GM18519 (cell line): ENCODE data around the gene LOXHD1.

Experiments used
- ATAC-seq: cut with Tn5 transposase; IDR thresholded peaks from one replicate; pipeline ENCODE4 v1.9.1; 2021; ENCODE audit warnings: mild to moderate bottlenecking, moderate library complexity; ENCODE audit not compliant: unreplicated experiment, low FRiP score

LOXHD1 gene

DNA sequence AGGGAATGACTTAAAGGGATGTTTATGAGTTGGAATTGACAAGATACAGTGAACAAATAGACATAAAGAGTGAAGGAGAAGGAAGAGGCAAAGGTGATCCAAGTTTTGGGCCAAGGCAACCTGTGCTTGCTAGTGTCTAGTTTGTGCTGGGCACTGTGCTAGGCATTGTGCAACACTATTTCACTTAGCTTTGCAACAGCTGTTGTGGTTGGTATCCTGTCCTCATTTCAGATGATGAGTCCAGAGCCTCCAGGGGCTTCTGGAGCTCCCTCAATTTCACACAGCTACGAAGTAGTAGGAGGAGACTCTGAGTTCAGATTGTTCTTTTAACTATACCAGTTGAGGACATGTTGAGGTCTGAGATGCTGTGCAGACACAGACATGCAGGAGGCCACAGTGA lies 18.1 kb upstream of the LOXHD1 start:
- ATAC-seq, result no peak

DNA sequence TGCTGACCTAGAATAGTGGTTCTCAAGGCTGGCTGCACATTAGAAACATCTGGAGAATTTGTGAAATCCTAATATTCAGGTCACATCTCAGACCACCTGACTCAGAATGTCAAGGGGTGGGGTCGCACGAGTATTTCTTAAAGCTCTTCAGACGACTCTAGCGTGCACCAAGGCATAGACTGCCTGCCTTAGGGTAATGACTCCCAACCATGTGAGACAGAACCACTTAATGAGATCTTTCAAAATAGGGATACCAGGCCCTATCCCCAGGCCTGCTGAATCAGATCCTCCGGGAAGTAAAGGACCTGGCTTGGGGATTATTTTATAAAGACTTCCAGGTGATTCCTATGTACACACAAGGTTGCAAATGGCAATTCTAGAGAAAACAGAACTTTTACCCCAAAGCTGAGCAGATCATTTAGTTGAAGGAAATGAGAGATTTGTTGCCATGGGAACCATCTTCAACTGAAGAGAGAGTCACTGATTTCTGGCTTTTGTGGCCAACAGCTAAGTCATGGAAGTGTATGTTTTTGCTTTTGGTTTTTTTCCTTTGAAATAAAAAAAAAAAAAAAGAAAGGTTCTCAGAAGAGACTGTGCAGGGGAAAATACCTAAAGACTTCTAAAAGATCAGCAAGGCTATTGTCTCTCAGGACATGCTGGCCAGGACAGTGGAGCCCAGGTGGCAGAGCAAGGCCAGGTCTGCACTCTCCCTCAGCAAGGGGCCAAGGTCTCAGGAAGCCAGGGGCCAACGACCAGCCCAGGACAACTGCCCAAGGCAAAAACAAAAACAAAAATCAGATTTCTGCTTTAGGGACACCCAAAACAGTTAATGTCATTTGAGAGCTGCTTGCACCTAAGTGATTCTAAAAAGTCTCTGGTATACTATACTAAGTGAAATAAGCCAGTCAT lies 15.3 kb upstream of the LOXHD1 start:
- ATAC-seq, result no peak

DNA sequence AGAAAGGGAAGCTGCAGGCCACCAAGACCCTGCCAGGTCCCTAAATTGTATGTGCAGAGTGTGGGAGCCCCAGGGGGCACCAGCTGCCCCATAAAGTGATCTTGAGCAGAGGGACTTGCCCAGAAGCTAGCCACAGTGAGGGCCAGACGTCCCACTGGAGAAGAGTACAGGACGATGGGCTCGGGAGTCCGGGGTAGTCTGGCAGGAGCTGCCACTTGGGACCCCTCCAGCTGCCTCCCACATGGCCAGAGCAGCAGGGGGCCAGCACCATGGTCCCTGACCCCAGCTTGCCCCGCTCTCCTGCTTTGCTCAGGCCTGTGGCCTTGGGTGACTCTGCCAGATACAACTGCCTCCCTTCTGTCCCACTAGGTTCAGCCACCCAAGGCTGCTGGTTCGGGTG lies 11.7 kb upstream of the LOXHD1 start:
- ATAC-seq, result no peak

DNA sequence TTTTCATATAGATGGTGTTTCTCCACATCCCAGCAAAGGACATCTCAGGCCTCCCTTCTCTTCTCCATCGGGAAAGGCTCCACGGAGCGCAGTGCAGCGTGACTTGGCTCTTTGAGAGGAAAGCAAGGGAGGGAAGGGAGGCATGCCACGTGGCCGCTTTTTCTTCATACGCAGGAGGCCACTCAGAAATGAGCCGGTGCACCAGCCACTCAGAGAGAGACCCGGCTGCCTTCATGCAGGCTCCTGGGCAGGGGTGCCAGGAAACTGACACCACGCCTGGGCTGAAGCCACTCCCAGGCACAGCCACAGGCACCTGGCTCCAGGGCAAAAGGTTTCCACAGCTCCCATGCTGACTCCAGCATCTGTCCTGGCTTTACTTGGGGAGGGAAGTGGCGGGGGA lies 11.1 kb upstream of the LOXHD1 start:
- ATAC-seq, result no peak

DNA sequence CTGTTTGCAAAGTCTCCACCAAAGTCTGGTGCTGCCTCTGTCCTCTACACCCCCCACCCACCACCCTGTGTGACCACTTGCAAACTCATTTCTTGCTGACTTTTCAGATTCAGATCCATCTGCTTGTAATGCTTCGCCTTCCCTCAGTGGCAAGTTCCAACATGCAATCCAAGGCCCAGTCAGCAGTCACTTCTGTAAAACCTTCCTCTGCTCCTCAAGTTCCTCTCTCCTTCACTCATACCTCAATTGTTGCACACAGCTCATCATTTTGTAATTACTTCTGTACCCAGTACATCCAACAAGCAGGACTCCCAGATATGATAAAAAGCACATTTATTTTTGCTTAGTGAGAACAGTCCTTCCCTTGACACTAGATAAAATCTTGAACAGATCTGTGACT lies 6.5 kb upstream of the LOXHD1 start:
- no peak for ATAC-seq

DNA sequence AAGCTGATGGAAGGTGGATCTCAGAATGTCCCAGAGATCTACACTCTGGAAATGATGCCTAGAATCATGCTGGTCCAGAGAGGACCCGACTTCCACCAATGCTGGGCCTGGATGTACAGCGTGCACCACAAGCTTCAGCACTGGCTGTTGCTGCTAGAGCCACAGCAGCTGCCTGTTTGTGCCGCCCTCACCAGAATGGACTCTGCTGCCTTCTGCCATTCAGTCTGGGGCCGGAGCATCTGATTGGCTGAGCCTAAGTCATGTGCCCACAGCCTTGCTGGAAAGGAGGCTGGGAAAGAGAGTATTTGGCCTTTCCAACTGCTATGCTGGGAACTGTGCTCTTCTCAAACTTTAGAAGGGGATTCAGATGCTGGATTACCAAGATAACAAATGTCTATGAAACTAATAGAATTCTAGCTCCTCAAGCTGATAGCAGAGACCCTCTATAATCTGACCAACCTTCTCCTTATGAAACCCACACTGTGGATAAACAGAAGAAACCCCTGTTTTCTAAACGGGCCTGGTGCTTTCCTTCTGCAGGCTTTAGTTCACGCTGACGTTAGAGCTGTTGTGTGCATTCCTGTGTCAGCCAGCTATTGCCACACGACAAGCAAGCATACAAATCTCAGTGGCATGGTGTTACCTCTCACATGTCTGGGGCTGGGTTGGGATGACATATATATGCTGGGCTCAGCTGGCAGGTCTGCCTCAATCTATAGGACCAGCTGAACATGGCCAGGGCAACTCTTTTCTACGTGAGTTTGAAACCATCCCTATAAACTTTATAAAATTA lies 4.1 kb upstream of the LOXHD1 start:
- no peak for ATAC-seq

DNA sequence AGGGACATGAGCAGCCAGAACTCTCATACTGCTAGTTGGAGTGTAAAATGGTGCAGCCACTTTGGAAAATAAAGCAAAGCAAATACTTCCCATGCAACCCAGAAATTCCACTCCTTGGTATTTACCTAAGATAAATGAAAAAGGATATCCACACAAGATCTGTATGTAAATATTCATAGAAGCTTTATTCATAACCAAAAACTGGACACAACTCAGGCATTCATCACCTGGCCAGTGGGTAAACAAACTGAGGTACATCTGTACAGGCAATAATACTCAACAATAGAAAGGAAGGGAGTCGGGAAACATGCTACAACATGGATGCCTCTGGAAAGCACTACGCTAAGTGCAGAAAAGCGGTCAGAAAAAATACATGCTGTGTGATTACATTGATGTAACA lies 2.5 kb upstream of the LOXHD1 start:
- ATAC-seq, result no peak

DNA sequence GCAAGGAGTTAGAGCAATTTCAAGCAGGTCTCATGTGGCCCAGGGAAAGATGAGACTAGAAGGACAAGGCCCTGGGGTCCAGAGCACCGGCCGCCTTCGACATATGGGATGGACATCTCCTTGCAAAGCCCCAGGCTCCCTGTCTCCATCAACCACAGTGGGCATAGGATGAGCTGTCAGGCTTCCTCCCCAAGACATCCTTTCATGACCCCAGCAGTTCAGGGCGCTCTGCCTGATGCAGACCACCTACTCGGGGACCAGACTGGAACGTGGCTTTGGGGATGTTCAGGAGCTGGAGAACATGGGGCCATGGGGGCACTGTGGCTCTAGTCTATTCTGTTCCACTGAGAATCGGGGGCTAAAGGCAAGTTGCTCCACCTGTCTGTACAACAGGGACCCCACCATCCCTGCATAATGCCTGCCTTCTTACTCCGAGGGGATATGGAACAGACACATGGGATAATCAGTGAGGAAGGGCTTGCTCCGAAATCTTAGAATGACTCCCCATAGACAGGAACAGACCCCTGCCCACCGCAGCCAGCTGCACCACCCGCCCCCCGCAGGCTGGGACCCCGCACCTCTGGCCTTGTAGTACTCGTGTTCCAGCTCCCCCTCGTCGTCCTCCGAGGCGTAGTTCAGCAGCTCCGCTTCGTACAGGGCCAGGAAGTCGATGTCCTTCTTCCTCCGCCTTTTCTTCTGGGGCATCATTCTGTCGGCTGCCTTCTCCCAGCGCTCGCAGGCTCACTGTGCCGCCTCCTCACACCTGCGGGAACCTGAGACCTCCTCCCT lies 500 bp downstream of the LOXHD1 start:
- ATAC-seq, result no peak

DNA sequence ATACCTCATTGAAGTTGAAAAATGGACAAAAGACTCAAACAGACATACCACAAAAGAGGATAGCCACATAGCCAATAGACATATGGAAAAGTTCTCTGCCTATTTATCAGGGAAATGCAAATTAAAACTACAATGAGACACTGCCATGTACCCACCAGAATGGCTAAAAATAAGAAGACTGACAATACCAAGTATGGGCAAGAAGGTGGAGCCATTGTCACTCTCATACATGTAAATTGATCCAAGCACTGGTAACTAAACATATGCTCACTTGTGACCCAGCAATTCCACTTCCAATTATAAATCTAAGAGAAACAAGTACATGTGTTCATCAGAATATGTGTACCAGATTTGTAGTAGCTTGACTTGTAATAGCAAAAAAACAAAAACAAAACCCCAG lies 4.6 kb downstream of the LOXHD1 start:
- no peak for ATAC-seq

DNA sequence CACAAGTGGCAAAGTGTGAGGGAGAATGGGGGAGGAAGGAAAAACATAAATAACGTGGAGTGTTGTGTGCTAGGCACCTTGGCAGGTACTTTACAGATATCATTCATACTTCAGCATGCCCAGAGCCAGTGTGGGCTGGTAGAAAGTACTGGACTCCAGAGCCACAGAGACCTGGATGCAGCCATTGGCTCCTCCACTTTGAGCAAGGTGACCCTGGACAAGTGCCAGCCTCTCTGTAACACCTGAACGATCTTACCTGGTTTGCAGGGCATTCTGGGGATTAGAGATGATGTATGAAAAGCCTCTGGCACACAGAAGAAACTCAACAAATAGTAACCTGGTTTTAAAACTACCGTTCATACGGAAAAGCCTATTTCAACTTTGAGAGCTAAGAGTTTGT lies 6.3 kb downstream of the LOXHD1 start:
- no peak for ATAC-seq

DNA sequence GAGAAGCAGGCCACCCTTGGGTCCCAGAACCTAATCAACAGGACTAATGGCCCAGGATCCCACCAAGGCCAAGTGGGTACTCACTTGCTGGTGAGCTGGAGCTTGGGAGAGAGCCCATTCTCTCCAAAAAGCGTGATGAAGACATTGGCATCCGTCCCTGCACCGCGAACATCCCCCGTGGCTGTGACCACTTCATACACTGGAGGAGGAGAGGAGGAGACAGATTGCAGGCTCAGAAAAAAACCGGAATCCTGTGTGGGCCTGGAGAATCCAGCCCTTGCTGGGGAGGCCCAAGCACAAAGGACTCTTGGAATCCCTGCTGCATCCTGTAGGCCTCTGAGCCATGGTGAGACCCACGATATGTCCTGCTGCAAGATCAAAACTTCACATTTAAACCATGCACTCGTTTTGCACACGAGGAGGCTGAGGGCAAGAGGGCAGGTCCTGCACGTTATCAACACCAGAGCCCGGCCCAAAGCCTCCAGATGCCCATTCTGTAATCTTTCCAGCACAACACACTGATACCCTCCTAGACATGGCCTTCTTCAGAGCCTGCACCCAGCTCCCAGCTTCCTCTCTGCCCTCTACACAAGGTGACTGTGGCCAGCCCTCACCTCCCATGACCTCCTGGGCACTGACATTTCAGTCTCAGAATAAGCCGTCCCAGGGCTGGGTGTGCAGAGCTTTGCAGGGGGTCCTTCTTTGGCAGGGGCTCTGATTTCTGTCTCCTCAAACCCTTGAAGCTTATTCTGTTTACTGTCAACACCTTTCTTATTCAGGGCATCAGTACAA lies 7.8 kb downstream of the LOXHD1 start:
- no peak for ATAC-seq

DNA sequence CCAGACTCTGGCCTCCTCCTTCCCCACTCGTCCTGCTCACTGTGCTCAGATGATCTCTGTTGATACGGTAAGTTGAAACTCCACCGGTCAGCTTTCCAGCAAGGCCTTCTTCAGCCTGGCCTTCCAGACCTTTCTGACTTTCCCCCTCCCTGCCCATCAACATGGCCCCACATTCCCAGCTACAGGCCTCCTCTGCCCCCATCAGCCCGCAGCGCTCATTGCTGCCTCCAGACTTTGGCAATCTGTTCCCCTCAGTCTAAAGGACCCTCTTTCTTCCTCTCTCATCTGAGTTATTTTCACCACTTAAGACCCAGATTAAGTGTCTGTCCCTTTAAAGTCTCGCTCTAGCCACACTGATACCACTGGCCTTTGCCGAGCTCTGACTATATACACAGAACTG lies 10.6 kb downstream of the LOXHD1 start:
- no peak for ATAC-seq

DNA sequence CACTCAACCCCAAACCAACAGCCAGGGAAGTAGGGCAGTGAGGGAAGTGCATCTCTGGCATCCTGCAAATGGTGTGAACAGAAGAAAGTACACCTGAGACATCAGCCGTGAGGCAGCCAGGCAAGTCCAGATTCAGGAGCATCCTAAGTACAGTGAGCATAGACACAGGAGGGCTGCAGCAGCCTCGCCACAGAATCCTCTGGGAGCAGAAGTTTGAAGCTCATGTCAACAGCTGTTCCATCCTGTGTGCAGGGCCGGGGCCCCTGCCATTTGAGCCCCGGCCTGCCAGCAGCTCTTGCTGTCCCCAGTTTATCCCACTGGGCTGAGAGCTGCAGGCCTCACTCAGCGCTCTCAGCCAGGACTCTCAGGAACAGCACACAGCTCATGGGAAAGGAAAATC lies 14.5 kb downstream of the LOXHD1 start:
- ATAC-seq, result no peak

DNA sequence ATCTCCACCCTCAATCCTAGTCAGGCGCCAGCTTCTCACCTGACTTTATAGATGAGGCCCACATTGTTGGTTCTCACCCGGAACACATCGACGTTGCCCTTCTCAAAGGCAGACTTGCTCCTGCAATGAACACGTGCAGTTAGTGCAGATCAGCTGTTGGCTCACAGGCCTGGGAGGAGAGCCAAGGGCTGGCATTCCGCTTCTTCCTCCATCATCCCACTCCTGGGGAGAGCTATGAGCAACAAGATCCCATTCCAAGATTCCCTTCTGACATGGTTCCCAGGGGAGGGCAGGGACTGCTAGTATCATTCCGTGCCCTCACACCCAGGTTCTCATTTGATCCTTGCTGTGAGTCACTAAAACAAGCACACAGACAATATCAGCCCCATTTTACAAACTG lies 15.1 kb downstream of the LOXHD1 start:
- no peak for ATAC-seq

DNA sequence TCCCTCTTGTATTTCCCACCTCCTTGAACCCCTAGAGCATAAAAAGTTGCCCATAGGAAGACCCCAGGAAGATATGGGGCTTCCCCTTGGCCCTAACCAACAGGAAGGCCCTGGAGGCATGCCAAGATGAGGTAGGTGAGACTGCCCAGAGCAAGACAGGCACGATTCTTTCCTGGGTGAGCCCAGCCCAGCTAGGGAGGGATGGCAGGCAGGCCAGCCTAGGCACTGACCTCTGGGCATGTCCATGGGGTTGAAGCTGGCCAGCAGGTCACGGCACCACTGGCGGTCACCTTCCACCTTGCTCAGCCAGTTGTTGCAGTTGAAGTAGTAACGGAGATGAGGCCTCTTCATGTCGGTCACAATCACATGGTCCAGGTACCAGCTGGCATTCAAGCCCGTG lies 17.6 kb downstream of the LOXHD1 start:
- ATAC-seq, result no peak

DNA sequence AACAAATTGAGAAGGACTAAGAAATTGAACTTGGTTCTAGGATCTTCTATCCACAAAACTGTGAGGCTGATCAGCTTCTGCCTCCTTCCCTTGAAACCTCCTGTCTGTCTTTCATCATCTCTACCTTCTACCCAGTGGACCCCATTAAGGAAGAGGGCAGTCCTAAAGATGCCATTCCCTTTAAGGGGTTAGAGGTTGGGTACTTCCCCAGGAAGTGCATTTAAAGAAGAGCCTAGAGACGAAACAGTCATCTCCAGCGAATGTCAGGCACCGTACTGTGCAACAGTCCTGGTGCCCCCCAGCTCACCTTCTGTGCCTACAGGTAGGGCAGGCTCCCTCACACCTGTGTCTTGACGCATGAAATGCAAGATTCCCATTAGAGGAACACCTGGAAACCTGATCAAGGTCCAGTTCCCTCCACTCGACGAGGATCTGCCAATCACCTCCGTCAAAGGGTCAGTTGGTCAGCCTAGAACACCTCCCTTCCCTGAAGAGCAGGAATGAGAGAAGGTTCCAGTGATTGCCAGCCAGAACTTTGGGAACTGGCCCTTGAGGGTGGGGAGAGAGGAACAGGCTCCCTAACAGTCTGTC lies 20.9 kb downstream of the LOXHD1 start:
- no peak for ATAC-seq

DNA sequence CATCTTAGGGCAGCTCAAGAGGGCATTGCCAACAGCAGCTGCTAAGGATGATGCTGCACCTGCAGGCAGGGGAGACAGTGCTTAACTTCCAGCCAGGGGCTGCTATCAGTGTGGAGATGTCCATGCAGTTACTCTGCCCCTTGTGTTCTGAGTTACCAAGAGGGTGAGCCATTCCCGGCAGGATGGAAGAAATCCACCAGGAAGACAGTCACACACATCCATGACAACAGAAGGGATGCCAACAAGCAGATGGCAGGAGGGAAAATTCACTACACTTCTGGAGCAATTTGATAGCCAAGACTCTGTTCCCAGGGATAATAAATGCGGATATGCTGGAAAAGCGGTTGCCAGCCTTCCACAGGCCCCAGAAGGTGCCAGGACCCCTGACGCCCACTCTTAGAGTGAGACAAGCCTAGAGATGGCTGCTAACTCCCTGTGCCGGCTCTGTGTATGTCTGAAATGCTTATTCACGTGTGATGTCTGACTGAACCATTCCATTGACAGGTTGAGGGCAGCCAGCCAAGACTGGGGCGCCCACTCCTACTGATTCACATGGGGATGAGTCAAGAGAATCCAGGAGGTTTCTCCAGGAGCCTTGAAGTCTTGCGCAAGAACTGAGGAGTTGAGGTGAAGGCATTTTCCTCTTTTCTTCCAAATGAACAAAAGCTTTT lies 24.5 kb downstream of the LOXHD1 start:
- no peak for ATAC-seq

DNA sequence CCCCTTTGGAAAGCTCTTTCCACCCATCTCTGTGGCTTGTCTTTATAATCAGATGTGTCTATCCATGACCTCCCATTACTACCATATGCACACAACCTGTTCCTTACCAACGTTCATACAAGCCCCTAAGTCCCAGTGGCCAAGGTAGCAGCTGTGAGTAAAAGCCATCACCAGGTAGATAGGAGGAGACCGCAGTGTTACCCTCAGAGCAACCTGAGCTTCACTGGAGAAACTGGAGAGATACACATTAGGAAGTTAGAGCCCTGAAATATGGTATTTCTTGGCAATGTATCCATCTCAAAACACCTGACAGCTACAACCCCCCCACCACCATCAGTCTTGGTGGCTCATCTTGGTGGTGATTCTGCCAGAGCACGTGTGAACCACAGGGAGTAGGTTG lies 26.0 kb downstream of the LOXHD1 start:
- no peak for ATAC-seq

DNA sequence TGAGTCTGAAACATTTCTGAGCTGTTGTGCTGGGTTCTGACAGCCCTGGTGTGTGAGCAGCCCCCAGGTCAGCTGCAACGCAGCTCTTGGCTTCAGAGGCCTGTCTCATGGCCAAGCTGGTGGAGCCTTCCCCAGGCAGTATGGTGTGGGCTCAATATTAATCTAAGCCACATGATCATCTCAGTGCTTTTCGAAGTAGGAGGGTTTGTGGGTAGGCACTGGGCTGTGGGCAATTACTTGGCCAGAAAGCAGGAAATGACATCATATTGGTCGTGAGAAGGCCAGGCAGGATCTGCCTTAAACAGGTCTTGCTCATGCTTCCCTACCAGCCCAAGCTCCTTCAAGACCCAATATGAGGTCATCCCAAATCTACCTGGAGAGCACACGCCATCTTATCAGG lies 26.9 kb downstream of the LOXHD1 start:
- ATAC-seq, result no peak
